HG03039 (cell line): ENCODE data around the gene NPY.

Experiments
- ATAC-seq: cut with Tn5 transposase; IDR thresholded peaks from one replicate; pipeline ENCODE4 v1.9.1; 2021; ENCODE audit warnings: mild to moderate bottlenecking, moderate library complexity; ENCODE audit not compliant: unreplicated experiment

Gene NPY

DNA sequence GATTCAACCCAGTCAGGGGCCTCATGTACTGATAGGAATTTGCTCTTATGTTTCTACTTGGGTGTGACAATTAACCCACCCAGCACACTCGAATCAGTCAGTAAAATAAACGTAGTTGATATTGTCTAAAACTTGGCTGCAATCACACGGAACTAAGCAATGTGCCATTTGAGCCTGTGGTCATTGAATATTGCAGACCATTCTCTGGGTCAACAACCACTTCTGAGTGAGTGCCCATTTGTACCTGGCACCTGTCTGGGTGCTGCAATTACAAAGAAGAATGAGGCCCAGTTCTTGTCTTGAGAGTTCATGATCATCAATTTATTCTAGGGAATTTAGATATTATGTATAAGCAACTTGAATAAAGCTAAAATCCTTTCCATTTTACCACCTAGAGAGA is 29.8 kb downstream of the NPY start:
- no peak for ATAC-seq

DNA sequence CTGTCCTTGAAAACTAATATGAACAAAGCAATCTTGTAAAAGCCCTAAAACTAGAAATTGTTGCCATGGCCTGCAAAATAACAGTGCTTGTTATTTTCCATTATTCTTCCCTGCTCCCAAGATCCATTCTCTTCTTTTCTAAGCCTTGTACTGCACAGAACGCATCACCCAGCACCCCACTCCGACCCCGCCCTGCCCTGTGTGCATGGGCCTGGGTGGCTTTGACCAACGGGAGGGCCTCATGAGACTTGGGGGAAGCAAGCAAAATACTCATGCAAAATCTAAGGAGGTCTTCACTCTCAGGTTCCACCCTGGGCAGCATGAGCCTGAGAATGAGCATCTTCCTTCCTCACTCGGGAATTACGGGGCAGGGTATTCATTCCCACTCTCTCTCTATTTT is 32.4 kb downstream of the NPY start:
- no peak for ATAC-seq

GRCh38 chr7:24318326-24318725 is 34.3 kb downstream of the NPY start:
- no peak for ATAC-seq

- ATAC-seq = no peak
Measured at GRCh38 chr7:24319209-24319608, 35.2 kb downstream of the NPY start.

GRCh38 chr7:24323961-24324480 is 40.0 kb downstream of the NPY start:
- no peak for ATAC-seq

DNA sequence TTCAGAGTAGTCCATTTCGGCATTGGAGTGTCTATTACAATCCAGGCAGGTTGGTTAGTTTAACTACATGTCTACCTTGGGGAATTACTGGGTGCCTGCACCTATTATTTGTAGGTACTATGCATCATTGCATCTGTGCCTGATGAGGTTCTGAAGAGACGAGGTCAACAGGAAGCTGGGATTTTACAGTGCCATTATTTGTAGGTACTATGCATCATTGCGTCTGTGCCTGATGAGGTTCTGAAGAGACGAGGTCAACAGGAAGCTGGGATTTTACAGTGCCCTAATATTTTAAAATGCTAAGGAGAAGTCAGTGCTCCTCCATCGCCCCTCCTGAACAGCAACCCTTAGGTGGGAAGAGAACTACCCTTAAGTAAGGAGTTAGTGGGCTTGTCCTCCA is 41.7 kb downstream of the NPY start:
- peak; percentile 76 for ATAC-seq

DNA sequence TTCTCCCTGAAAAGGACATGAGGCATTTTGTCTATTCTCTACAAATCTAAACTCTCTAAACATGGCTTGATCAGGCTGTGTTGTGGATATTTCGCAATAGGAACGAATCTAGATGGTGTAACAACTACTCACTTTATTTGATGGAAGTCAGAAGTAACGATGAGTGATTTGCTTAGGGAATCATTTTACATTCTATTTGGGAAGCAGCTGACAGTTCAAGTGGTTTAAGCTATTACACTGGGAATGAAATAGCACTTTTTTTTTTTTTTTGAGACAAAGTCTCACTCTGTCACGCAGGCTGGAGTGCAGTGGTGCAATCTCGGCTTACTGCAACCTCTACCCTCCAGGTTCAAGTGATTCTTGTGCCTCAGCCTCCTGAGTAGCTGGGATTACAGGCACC is 44.1 kb downstream of the NPY start:
- ATAC-seq = no peak

DNA sequence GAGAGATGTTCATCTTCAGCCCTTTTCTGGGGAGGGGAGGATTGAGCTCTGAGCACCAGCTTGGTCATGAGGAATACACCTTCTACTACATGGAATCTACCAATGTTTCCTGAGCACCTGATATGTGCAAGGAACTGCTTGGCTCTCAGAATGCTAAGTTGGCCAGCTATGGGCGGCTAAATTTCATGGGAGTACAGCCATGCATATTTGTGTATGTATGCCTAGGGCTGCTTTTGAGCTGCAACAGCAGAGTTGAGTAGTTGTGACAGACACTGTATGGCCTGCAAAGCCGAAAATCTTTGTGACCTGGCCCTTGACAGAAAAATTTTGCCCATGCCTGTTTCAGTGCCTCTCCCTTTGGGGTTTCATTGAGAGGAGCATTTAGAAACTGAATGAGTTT is 44.9 kb downstream of the NPY start:
- no peak for ATAC-seq

DNA sequence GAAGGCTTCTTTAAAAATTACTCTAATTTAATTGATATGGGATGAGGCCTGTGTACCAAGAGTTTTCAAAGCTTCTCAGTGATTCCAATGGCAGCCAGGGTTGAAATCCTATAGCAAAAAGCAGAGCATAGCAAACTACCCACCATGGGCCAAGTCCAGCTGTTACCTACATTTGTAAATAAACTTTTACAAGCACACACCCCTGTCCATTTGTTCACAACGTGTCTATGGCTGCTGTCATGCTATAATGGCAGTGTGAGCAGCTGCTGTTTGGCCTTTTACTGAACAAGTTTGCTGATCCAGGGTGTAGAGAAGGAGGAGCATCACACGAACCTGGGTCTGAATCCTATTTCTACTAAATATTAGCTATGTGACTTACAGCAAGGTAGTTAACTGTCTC is 50.0 kb downstream of the NPY start:
- ATAC-seq = no peak

DNA sequence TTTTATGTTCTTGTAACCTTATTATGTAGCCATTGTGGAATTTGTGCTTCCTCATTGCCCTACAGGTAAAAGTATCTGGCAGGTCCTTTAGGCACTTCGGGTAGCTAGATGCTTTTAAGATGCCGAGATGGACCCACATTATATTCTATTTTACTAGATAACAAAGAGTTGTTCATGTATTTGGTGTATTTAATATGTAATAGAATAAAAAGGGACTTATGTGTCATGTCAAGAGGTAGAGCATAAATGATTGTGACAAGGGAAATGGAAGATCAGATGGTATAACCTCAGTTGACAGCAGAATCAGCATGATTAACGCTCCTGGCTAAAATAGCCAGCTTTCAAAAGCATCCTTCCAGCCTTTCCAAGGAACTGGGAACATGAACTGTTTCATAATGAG is 50.6 kb downstream of the NPY start:
- ATAC-seq = no peak

DNA sequence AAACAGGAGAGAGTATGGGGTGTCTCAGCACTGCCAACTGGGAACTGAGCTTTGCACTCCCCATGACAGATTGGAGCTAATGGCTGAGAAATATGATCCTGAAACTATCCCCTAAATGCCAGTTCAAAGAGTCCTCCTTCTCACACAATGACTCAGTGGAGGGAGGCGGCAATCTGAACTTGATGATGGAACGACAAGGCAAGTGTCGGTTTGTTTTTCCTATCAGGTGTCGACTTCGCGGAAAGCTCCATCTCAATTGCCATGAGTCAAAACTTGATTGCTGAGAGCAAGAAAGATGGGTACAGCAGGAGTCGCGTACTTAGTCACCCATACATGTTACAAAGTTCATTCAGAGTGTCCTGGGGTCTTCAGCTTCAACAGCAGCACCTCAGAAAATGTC is 52.5 kb downstream of the NPY start:
- ATAC-seq = no peak

DNA sequence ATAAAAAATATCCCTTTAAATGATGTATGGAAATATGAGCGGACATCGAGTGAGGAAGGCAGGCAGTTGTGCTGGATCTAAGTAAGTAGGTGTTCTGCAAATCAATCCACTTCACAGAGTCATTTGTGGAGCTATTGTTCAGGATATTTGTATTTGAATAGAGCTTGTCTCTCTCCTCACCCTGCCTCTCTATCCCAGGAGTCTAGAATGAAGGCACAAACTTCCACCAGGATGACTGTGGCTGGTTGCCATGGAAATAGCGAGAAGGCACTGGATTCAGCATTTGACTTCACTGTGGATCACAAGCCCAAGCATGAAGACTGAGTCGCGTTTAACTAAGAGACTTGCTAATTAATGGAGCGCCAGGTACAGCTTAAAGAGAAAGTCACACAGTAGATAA is 53.2 kb downstream of the NPY start:
- no peak for ATAC-seq

GRCh38 chr7:24339575-24339974 is 55.6 kb downstream of the NPY start:
- ATAC-seq = no peak

DNA sequence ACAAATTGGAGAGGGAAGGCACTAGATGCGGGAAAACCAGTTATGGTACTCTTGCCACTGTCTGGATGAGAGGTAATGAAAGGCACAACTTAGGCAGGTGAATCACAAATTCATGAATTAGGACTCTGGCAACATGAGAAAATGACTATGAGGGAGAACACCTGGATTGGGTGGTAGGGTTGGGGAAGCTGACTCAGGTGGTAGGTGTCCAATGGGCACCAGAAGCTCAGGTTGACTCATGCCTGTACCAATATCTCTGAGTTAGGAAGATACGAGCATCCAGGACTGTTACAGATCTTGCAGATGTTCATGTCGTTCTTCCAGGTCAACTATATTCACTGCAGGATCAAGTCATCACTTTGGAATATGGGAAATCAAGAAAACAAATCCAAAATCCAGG is 56.7 kb downstream of the NPY start:
- ATAC-seq = no peak
